ENCODE results near the gene CHMP6. TPM values are rescaled to one million over a fixed set of nuclear protein-coding genes. Genes with fewer than 3 reads are reported as not detected.

CHMP6 gene
- total and polyA plus RNA-seq, 2 experiments from 2014 or later: 35.5 to 58.8 TPM

DNA sequence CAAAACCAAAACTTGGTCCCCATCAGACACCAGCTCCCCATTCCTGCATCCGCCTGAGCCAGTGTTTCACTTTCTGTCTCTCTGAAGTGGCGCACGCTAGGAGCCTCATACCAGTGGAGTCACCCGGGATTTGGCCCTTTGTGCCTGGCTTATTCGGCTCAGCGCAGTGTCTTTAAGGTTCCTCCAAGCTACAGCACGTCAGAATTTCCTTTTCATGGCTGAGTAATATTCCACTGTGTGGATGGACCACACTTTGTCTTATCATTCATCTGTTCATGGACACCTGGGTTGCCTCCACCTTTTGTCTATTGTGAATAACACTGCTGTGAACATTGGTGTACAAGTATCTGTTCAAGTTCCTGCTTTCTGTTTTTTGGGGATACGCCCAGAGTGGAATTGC lies 45.2 kb upstream of the CHMP6 start:
- no peaks in the 10 kb centered on the region for H3K27me3 ChIP-seq
- H3K36me3 ChIP-seq: peaks cover 4% of the 10 kb centered on the region
- DNase-seq (ENCODE audit: low read depth in 1 of 2, low spot score in 1 of 2): no peak
- TF ChIP-seq, protein P1, sequence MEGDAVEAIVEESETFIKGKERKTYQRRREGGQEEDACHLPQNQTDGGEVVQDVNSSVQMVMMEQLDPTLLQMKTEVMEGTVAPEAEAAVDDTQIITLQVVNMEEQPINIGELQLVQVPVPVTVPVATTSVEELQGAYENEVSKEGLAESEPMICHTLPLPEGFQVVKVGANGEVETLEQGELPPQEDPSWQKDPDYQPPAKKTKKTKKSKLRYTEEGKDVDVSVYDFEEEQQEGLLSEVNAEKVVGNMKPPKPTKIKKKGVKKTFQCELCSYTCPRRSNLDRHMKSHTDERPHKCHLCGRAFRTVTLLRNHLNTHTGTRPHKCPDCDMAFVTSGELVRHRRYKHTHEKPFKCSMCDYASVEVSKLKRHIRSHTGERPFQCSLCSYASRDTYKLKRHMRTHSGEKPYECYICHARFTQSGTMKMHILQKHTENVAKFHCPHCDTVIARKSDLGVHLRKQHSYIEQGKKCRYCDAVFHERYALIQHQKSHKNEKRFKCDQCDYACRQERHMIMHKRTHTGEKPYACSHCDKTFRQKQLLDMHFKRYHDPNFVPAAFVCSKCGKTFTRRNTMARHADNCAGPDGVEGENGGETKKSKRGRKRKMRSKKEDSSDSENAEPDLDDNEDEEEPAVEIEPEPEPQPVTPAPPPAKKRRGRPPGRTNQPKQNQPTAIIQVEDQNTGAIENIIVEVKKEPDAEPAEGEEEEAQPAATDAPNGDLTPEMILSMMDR (IDR thresholded peaks at IDR 0.05; ENCODE audit: low read depth, low read length): no peak
- no peaks in the 10 kb centered on the region for H3K4me1 ChIP-seq (ENCODE audit: low read depth)
- H3K27ac ChIP-seq: no peak overlapping the region
- H3K4me3 ChIP-seq: no peak overlapping the region
- H3K9me3 ChIP-seq (ENCODE audit: low read depth): no peaks in the 10 kb centered on the region

DNA sequence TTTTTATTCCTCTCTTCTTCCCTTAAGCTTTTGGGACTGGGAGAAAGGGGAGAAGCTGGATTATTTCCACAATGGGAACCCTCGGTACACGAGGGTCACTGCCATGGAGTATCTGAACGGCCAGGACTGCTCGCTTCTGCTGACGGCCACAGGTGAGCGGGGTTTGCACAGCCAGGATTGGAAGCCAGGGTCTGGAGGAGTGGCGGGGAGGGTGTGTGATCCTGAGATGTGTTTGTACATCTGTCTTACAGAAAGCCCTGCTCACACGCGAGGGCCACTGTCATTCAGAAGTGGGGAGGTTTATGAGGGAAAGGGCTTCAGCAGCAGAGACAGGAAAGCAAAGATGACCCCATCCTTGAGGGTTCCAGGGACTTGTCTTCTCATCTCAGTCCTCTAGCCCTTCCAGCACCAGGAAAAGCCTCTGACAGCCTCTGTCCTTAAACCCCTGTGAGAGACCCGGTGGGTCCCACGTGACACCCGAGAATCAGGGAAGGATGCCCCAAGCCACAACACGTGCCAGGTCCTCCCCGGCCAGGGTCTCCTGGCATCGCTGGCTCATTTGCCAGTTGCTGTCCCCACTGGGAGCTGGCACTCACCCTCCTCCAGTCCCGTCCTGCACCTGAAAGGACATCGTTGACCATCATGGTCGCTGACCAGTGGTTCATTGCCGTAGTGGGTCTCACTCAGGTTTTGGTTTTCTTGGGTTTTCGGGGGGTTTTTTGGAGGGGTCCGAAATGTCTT lies 44.3 kb upstream of the CHMP6 start:
- Histone ChIP-seq H3K27ac (no peak overlapping the region), H3K36me3 (peaks cover 6% of the 10 kb centered on the region), H3K4me1 (ENCODE audit: low read depth) (no peaks in the 10 kb centered on the region), H3K4me3 (no peak overlapping the region), H3K27me3 (no peaks in the 10 kb centered on the region), H3K9me3 (ENCODE audit: low read depth) (no peaks in the 10 kb centered on the region)
- TF ChIP-seq, protein P1 (IDR thresholded peaks at IDR 0.05; ENCODE audit: low read depth, low read length): no peak
- DNase-seq (ENCODE audit: low read depth in 1 of 2, low spot score in 1 of 2): no peak

DNA sequence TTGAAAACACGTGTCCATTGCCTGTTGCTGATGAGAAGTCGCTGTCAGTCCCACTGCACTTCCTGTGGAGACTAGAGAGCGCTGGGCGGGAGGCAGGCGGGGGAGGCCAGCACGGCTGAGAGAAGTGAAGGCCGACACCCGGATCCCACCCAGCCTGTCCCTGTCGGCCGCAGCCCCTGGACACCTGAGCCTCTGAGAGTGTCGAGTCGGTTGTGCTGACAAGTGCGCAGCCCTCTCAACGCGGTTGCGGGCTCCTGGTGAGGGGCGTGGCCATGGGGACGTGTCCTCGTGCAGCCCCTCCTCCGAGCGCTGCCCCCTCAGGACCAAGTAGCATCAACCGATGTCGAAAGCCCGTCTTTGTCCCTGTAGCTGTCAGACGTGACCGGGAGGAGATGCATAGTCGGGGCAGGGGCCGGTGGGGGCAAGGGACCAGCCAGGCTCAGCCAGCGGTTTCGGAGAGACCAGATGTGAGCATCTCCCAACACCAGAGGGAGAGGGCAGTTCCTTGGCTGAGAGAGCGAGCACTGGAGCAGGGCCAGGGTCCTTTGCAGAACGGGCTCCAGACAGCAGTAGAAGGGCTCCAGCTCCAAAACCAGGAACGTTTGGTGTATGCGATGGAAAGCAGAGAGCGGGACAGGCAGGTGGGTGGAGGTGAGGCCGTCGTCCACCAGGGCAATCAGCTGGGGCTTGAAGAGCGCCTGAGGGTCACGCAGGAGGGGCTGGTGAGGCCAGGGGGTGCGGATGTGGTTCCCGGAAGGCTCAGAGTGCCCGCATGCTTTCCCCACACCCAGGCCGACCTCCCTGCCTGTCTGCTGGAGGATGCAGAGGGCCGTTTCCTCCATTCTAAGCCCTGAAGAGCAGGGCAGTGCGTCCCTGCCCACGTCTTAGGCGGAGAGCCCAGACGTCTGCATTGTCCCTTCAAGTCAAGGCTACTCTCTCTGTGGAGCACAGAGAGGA lies 43.3 kb upstream of the CHMP6 start:
- no peaks in the 10 kb centered on the region for H3K4me1 ChIP-seq (ENCODE audit: low read depth)
- no peaks in the 10 kb centered on the region for H3K27me3 ChIP-seq
- H3K4me3 ChIP-seq: no peak overlapping the region
- H3K9me3 ChIP-seq (ENCODE audit: low read depth): no peaks in the 10 kb centered on the region
- DNase-seq (ENCODE audit: low read depth in 1 of 2, low spot score in 1 of 2): no peak
- TF ChIP-seq, protein P1 (IDR thresholded peaks at IDR 0.05; ENCODE audit: low read depth, low read length): no peak
- H3K27ac ChIP-seq: no peak overlapping the region
- peaks cover 6% of the 10 kb centered on the region for H3K36me3 ChIP-seq

DNA sequence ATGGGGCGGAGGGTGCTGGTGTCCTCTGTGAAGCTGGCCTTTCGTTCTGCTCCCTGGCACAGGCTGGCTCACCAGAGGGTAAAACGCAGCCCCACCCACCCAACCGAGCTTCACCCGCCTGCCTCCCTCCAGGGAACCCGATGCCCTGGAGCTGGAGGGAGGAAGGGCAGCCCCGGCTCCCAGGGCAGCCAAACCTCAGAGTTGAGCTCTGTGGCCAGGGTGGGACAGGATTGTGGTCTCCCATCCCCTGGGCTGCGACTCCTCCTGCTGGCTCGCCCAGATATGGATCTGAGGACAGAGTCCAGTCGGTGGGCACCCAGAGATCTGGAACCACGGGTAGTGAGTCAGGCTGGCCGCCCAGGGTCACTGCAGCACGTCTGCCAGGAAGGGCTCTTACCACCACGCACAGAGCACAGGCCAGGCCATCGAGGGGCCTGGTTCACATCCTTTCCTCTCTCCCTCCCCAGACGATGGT lies 42.6 kb upstream of the CHMP6 start:
- Histone ChIP-seq H3K27ac (no peak overlapping the region), H3K36me3 (peaks cover 6% of the 10 kb centered on the region), H3K4me1 (ENCODE audit: low read depth) (no peaks in the 10 kb centered on the region), H3K4me3 (no peak overlapping the region), H3K9me3 (ENCODE audit: low read depth) (no peaks in the 10 kb centered on the region), H3K27me3 (no peaks in the 10 kb centered on the region)
- TF ChIP-seq, protein P1 (IDR thresholded peaks at IDR 0.05; ENCODE audit: low read depth, low read length): no peak
- DNase-seq (ENCODE audit: low read depth in 1 of 2, low spot score in 1 of 2): no peak

DNA sequence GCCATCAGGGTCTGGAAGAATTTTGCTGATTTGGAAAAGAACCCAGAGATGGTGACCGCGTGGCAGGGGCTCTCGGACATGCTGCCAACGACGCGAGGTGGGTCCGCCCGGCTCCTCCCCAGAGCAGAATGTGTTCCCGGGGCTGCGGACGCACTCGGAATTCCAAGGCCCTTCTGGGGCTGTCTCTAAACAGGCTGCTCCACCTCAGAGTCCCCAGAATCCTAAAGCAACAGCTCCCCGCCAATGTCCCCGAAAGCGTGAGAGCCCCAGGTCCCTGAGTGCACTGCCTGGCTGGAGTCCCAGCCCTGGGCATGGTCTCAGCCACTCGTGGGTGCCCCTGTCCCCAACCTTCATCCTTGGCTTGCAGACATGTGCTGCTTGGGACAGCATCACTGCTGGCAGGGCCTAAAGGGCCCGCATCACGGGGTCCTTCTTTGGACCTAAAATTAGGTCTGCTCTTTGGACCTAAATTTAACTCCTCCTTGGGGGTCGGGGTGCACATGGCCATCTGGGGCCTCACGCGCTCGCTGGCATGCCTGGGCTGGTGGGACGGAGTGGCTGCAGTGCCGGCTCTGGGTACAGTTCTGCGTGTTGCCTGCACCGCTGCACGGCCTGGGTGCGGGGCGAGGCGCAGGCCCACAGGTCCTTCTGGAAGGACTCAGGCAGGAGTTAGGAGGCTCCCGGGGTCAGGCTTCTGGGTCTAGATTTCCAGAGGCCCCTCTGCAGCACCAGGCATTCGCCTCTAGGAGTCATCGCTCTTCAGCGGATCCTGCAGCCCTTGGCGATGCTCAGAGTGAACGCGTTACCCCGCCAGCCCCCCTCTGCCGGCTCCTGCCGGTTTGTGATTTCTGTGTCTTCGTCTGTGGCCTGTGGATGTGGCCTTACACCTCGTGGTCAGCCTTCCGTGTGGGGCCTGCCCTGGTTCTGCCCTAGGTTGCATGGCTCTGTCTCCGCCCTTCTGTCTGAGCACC lies 41.9 kb upstream of the CHMP6 start:
- Histone ChIP-seq H3K27me3 (no peaks in the 10 kb centered on the region), H3K36me3 (peaks cover 6% of the 10 kb centered on the region), H3K27ac (no peak overlapping the region), H3K4me1 (ENCODE audit: low read depth) (no peaks in the 10 kb centered on the region), H3K9me3 (ENCODE audit: low read depth) (no peaks in the 10 kb centered on the region), H3K4me3 (no peak overlapping the region)
- TF ChIP-seq, protein P1 (IDR thresholded peaks at IDR 0.05; ENCODE audit: low read depth, low read length): no peak
- DNase-seq (ENCODE audit: low read depth in 1 of 2, low spot score in 1 of 2): no peak

Measured in cardiac muscle cell (in vitro differentiated cells and primary cell).